ENCODE data around the gene H1-8.
"Not testable (repeated sequence)": the region's sequence is repeated elsewhere in the genome, so short reads cannot be mapped to it uniquely, and the experiment has no call there.

H1-8 gene

GRCh38 chr3:129543156-129543790 lies at the start of gene H1-8:
H1-8 (plus strand) TSS chr3:129543175; CDS start chr3:129543219, 44 bp downstream.
- DNase-seq (ENCODE audit: insufficient read length, low spot score) (no peak), FAIRE-seq (no peak)

- DNase-seq (ENCODE audit: insufficient read length, low spot score) (no peak), FAIRE-seq (no peak)
These were observed 49.8 kb upstream of the H1-8 start for GRCh38 chr3:129493206-129493605.

- not testable (repeated sequence) for DNase-seq (ENCODE audit: insufficient read length, low spot score)
- peak; percentile 13 for FAIRE-seq
These were observed 48.5 kb upstream of the H1-8 start for GRCh38 chr3:129494499-129494898.

GRCh38 chr3:129495006-129495639 lies 47.9 kb upstream of the H1-8 start:
- not testable (repeated sequence) for DNase-seq (ENCODE audit: insufficient read length, low spot score)
- peak; percentile 78 for FAIRE-seq

- FAIRE-seq; DNase-seq (ENCODE audit: insufficient read length, low spot score): not testable (repeated sequence)
These were observed 45.1 kb upstream of the H1-8 start for GRCh38 chr3:129497876-129498275.

GRCh38 chr3:129498603-129499488 lies 44.1 kb upstream of the H1-8 start:
- DNase-seq (ENCODE audit: insufficient read length, low spot score): not testable (repeated sequence)
- peak; percentile 54 for FAIRE-seq

GRCh38 chr3:129499604-129500333 lies 43.2 kb upstream of the H1-8 start:
- FAIRE-seq; DNase-seq (ENCODE audit: insufficient read length, low spot score): not testable (repeated sequence)

- FAIRE-seq (no peak), DNase-seq (ENCODE audit: insufficient read length, low spot score) (no peak)
These were observed 42.7 kb upstream of the H1-8 start for GRCh38 chr3:129500334-129500658.

GRCh38 chr3:129501630-129502029 lies 41.3 kb upstream of the H1-8 start:
- no peak for DNase-seq (ENCODE audit: insufficient read length, low spot score)
- FAIRE-seq: no peak

- DNase-seq (ENCODE audit: insufficient read length, low spot score): no peak
These were observed 40.1 kb upstream of the H1-8 start for GRCh38 chr3:129502641-129503408.

GRCh38 chr3:129503471-129504291 lies 39.3 kb upstream of the H1-8 start:
- DNase-seq (ENCODE audit: insufficient read length, low spot score) (no peak), FAIRE-seq (no peak)

More at GRCh38 chr3:129502641-129503408, 40.1 kb upstream of the H1-8 start:
- FAIRE-seq: no peak

GRCh38 chr3:129504471-129505100 lies 38.4 kb upstream of the H1-8 start:
- FAIRE-seq: no peak
- DNase-seq (ENCODE audit: insufficient read length, low spot score): no peak

GRCh38 chr3:129505341-129505740 lies 37.6 kb upstream of the H1-8 start:
- no peak for DNase-seq (ENCODE audit: insufficient read length, low spot score)
- no peak for FAIRE-seq

GRCh38 chr3:129506231-129506742 lies 36.7 kb upstream of the H1-8 start:
- FAIRE-seq: no peak
- no peak for DNase-seq (ENCODE audit: insufficient read length, low spot score)

GRCh38 chr3:129507181-129507831 lies 35.7 kb upstream of the H1-8 start:
- FAIRE-seq (no peak), DNase-seq (ENCODE audit: insufficient read length, low spot score) (no peak)

GRCh38 chr3:129512595-129512994 lies 30.4 kb upstream of the H1-8 start:
- no peak for FAIRE-seq
- no peak for DNase-seq (ENCODE audit: insufficient read length, low spot score)

- no peak for DNase-seq (ENCODE audit: insufficient read length, low spot score)
- no peak for FAIRE-seq
These were observed 29.3 kb upstream of the H1-8 start for GRCh38 chr3:129513705-129514104.

GRCh38 chr3:129514110-129514509 lies 28.9 kb upstream of the H1-8 start:
- DNase-seq (ENCODE audit: insufficient read length, low spot score) (no peak), FAIRE-seq (no peak)

Data from HTR-8/SVneo (cell line).